Measurements from ENCODE around the gene CYP2D6.
"Not testable (repeated sequence)": the region's sequence is repeated elsewhere in the genome, so short reads cannot be mapped to it uniquely, and the experiment has no call there.

Gene CYP2D6

GRCh38 chr22:42150727-42151590 is 20.3 kb upstream of the CYP2D6 start:
- no peak for DNase-seq (ENCODE audit: low spot score)
- TF ChIP-seq CTCF (IDR thresholded peaks at IDR 0.05; ENCODE audit: extremely low read depth, missing control alignments) = no peak

- not testable (repeated sequence) for DNase-seq (ENCODE audit: low spot score)
Observed at GRCh38 chr22:42149798-42150197, 19.2 kb upstream of the CYP2D6 start.

DNA sequence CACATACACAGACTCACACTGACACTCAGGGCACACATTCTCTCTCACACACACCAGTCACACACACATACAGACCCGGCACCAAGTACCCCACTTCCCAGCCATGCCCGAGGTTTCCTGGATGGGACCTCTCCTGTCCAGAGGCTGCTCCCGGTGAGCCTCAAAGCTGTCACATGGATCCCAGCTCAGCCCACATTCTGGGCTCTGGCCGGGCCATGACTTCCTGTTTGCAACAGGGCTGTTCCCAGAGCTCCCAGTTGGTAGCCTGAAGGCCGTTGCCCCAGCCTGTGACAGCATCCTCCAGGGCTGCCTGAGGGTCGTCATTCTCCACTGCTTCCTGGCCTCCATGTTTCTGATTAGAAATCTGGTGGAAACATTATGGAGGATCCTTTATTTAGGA is 14.6 kb upstream of the CYP2D6 start:
- no peak for DNase-seq (ENCODE audit: low spot score)
- TF ChIP-seq CTCF (IDR thresholded peaks at IDR 0.05; ENCODE audit: extremely low read depth, missing control alignments) = no peak

DNA sequence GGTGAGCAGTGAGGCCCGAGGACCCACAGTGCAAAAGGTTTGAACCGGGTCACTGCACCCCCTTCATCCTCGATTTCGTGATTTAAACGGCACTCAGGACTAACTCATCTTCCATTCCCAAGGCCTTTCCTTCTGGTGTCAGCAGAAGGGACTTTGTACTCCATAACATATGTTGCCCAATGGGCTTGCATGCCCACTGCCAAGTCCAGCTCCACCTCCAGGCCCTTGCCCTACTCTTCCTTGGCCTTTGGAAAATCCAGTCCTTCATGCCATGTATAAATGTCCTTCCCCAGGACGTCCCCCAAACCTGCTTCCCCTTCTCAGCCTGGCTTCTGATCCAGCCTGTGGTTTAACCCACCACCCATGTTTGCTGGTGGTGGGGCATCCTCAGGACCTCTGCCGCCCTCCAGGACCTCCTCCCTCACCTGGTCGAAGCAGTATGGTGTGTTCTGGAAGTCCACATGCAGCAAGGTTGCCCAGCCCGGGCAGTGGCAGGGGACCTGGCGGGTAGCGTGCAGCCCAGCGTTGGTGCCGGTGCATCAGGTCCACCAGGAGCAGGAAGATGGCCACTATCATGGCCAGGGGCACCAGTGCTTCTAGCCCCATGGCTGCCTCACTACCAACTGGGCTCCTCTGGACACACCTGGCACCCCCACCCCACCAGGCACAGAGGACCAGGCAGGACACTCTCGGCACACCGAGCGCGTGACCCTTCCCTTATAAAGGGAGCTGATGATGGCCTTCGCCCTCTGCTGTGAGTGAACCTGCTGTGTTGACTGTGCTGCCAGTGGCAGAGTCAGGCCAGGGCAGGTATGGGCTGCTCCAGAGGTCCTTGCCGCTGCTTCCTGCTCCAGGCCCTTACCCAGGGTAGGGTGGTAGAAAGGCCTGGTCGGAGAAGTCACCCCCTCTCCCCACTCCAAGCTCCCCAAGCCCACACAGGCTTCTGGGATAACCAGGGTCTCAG is 13.5 kb upstream of the CYP2D6 start:
- not testable (repeated sequence) for DNase-seq (ENCODE audit: low spot score)

- TF ChIP-seq CTCF (IDR thresholded peaks at IDR 0.05; ENCODE audit: extremely low read depth, missing control alignments) = no peak
- DNase-seq (ENCODE audit: low spot score) = no peak
Observed at GRCh38 chr22:42142771-42143461, 12.3 kb upstream of the CYP2D6 start.

GRCh38 chr22:42141307-42142057 is 10.9 kb upstream of the CYP2D6 start:
- not testable (repeated sequence) for DNase-seq (ENCODE audit: low spot score)

- not testable (repeated sequence) for DNase-seq (ENCODE audit: low spot score)
Observed at GRCh38 chr22:42140153-42140552, 9.5 kb upstream of the CYP2D6 start.

GRCh38 chr22:42139508-42139907 is 8.9 kb upstream of the CYP2D6 start:
- DNase-seq (ENCODE audit: low spot score) = not testable (repeated sequence)

- TF ChIP-seq CTCF (IDR thresholded peaks at IDR 0.05; ENCODE audit: extremely low read depth, missing control alignments) = no peak
- no peak for DNase-seq (ENCODE audit: low spot score)
Observed at GRCh38 chr22:42138972-42139371, 8.4 kb upstream of the CYP2D6 start.

All from GM20000 (cell line).